ENCODE results near the gene VCX3A. TPM values are rescaled to one million over a fixed set of nuclear protein-coding genes. Genes with fewer than 3 reads are reported as not detected.
"Not testable (repeated sequence)": the region's sequence is repeated elsewhere in the genome, so short reads cannot be mapped to it uniquely, and the experiment has no call there.

Gene VCX3A
- total RNA-seq = not detected
- polyA plus RNA-seq = not detected
- not detected for total RNA-seq

DNA sequence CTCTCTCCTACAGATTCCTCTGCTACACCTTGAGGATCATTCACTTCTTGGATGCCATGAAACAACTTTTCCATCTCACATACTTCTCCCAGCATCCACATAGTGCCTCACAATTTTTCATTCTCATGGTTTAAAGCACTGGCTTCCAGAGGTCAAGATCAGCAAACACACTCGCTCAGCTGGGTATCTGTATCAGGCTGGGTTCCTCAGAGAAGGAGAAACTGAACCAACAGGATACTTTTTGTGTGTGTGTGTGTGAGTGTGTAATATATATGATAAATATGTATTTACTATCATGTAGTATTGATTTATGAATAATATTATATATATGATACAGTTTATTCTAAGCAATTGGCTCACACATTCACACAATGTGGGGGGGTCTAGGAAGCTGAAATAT, at the start of gene VCX3A:
TSS of gene VCX3A (minus strand) at position 101 of the 400 bp plus-strand sequence. CDS start 621 bp downstream, outside the sequence.
- H3K4me3 Mint-ChIP-seq = peak within 1 kb of the TSS in 1 of 10 donors; percentile 34
- CTCF ChIA-PET; H3K9me3 Mint-ChIP-seq; H3K27ac ChIP-seq (ENCODE audit: low read depth, low read length); H3K36me3 ChIP-seq (ENCODE audit: control insufficient read depth in 2 of 3, insufficient read depth in 3 of 3, low read length in 3 of 3); H3K4me1 Mint-ChIP-seq; H3K27me3 Mint-ChIP-seq; POLR2A ChIA-PET; H3K4me3 ChIP-seq (ENCODE audit: low read length); H3K27me3 ChIP-seq (ENCODE audit: control insufficient read depth in 2 of 2, insufficient read depth in 2 of 2, low read length in 2 of 2); H3K36me3 Mint-ChIP-seq; H3K27ac Mint-ChIP-seq; DNase-seq; H3K4me1 ChIP-seq (ENCODE audit: control insufficient read depth in 2 of 2, insufficient read depth in 2 of 2, low read length in 2 of 2); H3K9me3 ChIP-seq (ENCODE audit: control insufficient read depth in 2 of 3, low read length in 3 of 3); ATAC-seq; intact Hi-C loops (cut with micrococcal nuclease): not testable (repeated sequence)

- peaks cover 0 to 2% (median 0%) of the 10 kb centered on the region in 11 donors for H3K9me3 Mint-ChIP-seq
- ChIA-PET CTCF (no interaction called here), POLR2A (no interaction called here)
- DNase-seq = no peak
- no peaks in the 10 kb centered on the region for H3K4me1 ChIP-seq (ENCODE audit: control insufficient read depth in 2 of 2, insufficient read depth in 2 of 2, low read length in 2 of 2)
- H3K36me3 ChIP-seq (ENCODE audit: control insufficient read depth in 2 of 3, insufficient read depth in 3 of 3, low read length in 3 of 3) = no peaks in the 10 kb centered on the region
- H3K4me1 Mint-ChIP-seq = no peaks in the 10 kb centered on the region
- H3K27me3 Mint-ChIP-seq = no peaks in the 10 kb centered on the region
- ATAC-seq = no peak
- H3K27ac ChIP-seq (ENCODE audit: low read depth, low read length) = no peak overlapping the region
- intact Hi-C loops (cut with micrococcal nuclease) = no loop called here
- H3K27ac Mint-ChIP-seq = no peak overlapping the region
- no peaks in the 10 kb centered on the region for H3K36me3 Mint-ChIP-seq
- no peaks in the 10 kb centered on the region for H3K27me3 ChIP-seq (ENCODE audit: control insufficient read depth in 2 of 2, insufficient read depth in 2 of 2, low read length in 2 of 2)
- H3K4me3 Mint-ChIP-seq = no peak overlapping the region
- no peak overlapping the region for H3K4me3 ChIP-seq (ENCODE audit: low read length)
- no peaks in the 10 kb centered on the region for H3K9me3 ChIP-seq (ENCODE audit: control insufficient read depth in 2 of 3, low read length in 3 of 3)
Measured at GRCh38 chrX:6574762-6575161, 39.8 kb upstream of the VCX3A start.

DNA sequence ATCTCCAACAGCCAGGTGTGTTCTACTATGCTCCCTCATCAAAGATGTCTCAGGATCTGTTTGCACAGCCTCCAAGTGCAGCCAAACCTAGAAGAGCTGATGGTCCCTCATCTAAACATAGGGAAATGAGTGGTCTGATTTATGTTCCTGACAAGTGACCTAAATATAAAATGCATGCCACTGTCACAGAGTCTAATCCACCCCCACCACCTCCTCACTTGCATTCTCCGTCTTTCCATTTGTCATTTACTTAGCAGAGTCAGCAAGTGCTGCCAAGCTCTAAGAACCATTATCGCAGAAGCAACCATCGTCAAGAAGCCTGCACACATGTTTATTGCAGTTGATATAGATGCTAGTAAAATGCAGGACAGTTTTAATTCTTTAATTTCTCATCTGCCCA, 33.1 kb upstream of the VCX3A start:
- ATAC-seq (no peak), DNase-seq (no peak)
- CTCF ChIA-PET = no interaction called here
- H3K4me3 Mint-ChIP-seq = no peak overlapping the region
- H3K27ac ChIP-seq (ENCODE audit: low read depth, low read length) = no peak overlapping the region
- no peaks in the 10 kb centered on the region for H3K27me3 Mint-ChIP-seq
- intact Hi-C loops (cut with micrococcal nuclease) = no loop called here
- H3K36me3 Mint-ChIP-seq = no peaks in the 10 kb centered on the region
- H3K36me3 ChIP-seq (ENCODE audit: control insufficient read depth in 2 of 3, insufficient read depth in 3 of 3, low read length in 3 of 3) = no peaks in the 10 kb centered on the region
- POLR2A ChIA-PET = no interaction called here
- no peaks in the 10 kb centered on the region for H3K27me3 ChIP-seq (ENCODE audit: control insufficient read depth in 2 of 2, insufficient read depth in 2 of 2, low read length in 2 of 2)
- no peak overlapping the region for H3K4me3 ChIP-seq (ENCODE audit: low read length)
- no peaks in the 10 kb centered on the region for H3K4me1 ChIP-seq (ENCODE audit: control insufficient read depth in 2 of 2, insufficient read depth in 2 of 2, low read length in 2 of 2)
- no peaks in the 10 kb centered on the region for H3K4me1 Mint-ChIP-seq
- no peak overlapping the region for H3K27ac Mint-ChIP-seq
- peaks cover 0 to 2% (median 0%) of the 10 kb centered on the region in 11 donors for H3K9me3 Mint-ChIP-seq
- H3K9me3 ChIP-seq (ENCODE audit: control insufficient read depth in 2 of 3, low read length in 3 of 3) = no peaks in the 10 kb centered on the region

GRCh38 chrX:6558979-6559378, 24.1 kb upstream of the VCX3A start:
- Mint-ChIP-seq H3K4me3 (no peak overlapping the region), H3K4me1 (no peaks in the 10 kb centered on the region), H3K27me3 (no peaks in the 10 kb centered on the region), H3K9me3 (peaks cover 0 to 8% (median 3%) of the 10 kb centered on the region in 11 donors), H3K36me3 (peaks cover 0 to under 1% (median 0%) of the 10 kb centered on the region in 5 donors), H3K27ac (no peak overlapping the region)
- H3K36me3 ChIP-seq (ENCODE audit: control insufficient read depth in 2 of 3, insufficient read depth in 3 of 3, low read length in 3 of 3) = no peaks in the 10 kb centered on the region
- H3K27ac ChIP-seq (ENCODE audit: low read depth, low read length) = no peak overlapping the region
- no peaks in the 10 kb centered on the region for H3K9me3 ChIP-seq (ENCODE audit: control insufficient read depth in 2 of 3, low read length in 3 of 3)
- ATAC-seq = no peak
- CTCF ChIA-PET = no interaction called here
- intact Hi-C loops (cut with micrococcal nuclease) = no loop called here
- no peaks in the 10 kb centered on the region for H3K27me3 ChIP-seq (ENCODE audit: control insufficient read depth in 2 of 2, insufficient read depth in 2 of 2, low read length in 2 of 2)
- H3K4me1 ChIP-seq (ENCODE audit: control insufficient read depth in 2 of 2, insufficient read depth in 2 of 2, low read length in 2 of 2) = no peaks in the 10 kb centered on the region
- POLR2A ChIA-PET = no interaction called here
- H3K4me3 ChIP-seq (ENCODE audit: low read length) = no peak overlapping the region
- no peak for DNase-seq

DNA sequence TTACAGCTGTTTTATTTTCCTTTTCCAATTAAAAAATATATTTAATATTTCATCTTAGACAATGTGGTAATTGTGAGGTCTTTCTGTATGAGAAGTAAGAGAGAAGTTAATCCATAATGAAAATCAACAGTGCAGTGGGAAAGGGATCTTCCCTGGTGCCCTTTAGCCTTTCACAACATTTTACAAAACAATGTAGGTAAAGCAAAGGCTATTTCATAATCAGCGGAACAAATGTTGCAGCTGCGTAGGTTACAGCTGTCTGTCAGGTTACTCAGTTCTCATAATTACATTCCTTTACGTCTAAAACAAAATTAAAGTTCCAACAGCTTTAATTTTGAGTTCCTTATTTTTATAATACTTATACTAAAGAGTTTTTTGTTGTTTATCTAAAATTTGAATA, 22.8 kb upstream of the VCX3A start:
- H3K27ac Mint-ChIP-seq = no peak overlapping the region
- Histone ChIP-seq H3K9me3 (ENCODE audit: control insufficient read depth in 2 of 3, low read length in 3 of 3) (no peaks in the 10 kb centered on the region), H3K4me1 (ENCODE audit: control insufficient read depth in 2 of 2, insufficient read depth in 2 of 2, low read length in 2 of 2) (no peaks in the 10 kb centered on the region), H3K36me3 (ENCODE audit: control insufficient read depth in 2 of 3, insufficient read depth in 3 of 3, low read length in 3 of 3) (no peaks in the 10 kb centered on the region), H3K27ac (ENCODE audit: low read depth, low read length) (no peak overlapping the region), H3K27me3 (ENCODE audit: control insufficient read depth in 2 of 2, insufficient read depth in 2 of 2, low read length in 2 of 2) (no peaks in the 10 kb centered on the region), H3K4me3 (ENCODE audit: low read length) (no peak overlapping the region)
- ATAC-seq (no peak), DNase-seq (no peak)
- H3K27me3 Mint-ChIP-seq = peaks cover 0 to 1% (median 0%) of the 10 kb centered on the region in 5 donors
- H3K4me1 Mint-ChIP-seq = no peaks in the 10 kb centered on the region
- H3K9me3 Mint-ChIP-seq = peaks cover 0 to 15% (median 3%) of the 10 kb centered on the region in 11 donors
- CTCF ChIA-PET = no interaction called here
- intact Hi-C loops (cut with micrococcal nuclease) = no loop called here
- peaks cover 0 to 5% (median 0%) of the 10 kb centered on the region in 5 donors for H3K36me3 Mint-ChIP-seq
- POLR2A ChIA-PET = no interaction called here
- no peak overlapping the region for H3K4me3 Mint-ChIP-seq

- no peaks in the 10 kb centered on the region for H3K27me3 ChIP-seq (ENCODE audit: control insufficient read depth in 2 of 2, insufficient read depth in 2 of 2, low read length in 2 of 2)
- Mint-ChIP-seq H3K27me3 (peaks cover 0 to 5% (median 0%) of the 10 kb centered on the region in 5 donors), H3K4me1 (no peaks in the 10 kb centered on the region), H3K4me3 (no peak overlapping the region), H3K36me3 (peaks cover 0 to 5% (median 0%) of the 10 kb centered on the region in 5 donors), H3K9me3 (peaks cover 0 to 26% (median 4%) of the 10 kb centered on the region in 11 donors), H3K27ac (no peak overlapping the region)
- ATAC-seq = no peak
- H3K36me3 ChIP-seq (ENCODE audit: control insufficient read depth in 2 of 3, insufficient read depth in 3 of 3, low read length in 3 of 3) = no peaks in the 10 kb centered on the region
- POLR2A ChIA-PET = no interaction called here
- no peak overlapping the region for H3K27ac ChIP-seq (ENCODE audit: low read depth, low read length)
- no peaks in the 10 kb centered on the region for H3K4me1 ChIP-seq (ENCODE audit: control insufficient read depth in 2 of 2, insufficient read depth in 2 of 2, low read length in 2 of 2)
- CTCF ChIA-PET = no interaction called here
- intact Hi-C loops (cut with micrococcal nuclease) = no loop called here
- no peaks in the 10 kb centered on the region for H3K9me3 ChIP-seq (ENCODE audit: control insufficient read depth in 2 of 3, low read length in 3 of 3)
- no peak for DNase-seq
- no peak overlapping the region for H3K4me3 ChIP-seq (ENCODE audit: low read length)
Measured at GRCh38 chrX:6550999-6551398, 16.1 kb upstream of the VCX3A start.

- H3K4me1 Mint-ChIP-seq = peaks cover 0 to 12% (median 5%) of the 10 kb centered on the region in 7 donors
- no peak overlapping the region for H3K4me3 Mint-ChIP-seq
- DNase-seq (no peak), ATAC-seq (no peak)
- no peak overlapping the region for H3K4me3 ChIP-seq (ENCODE audit: low read length)
- no peaks in the 10 kb centered on the region for H3K4me1 ChIP-seq (ENCODE audit: control insufficient read depth in 2 of 2, insufficient read depth in 2 of 2, low read length in 2 of 2)
- no peaks in the 10 kb centered on the region for H3K36me3 ChIP-seq (ENCODE audit: control insufficient read depth in 2 of 3, insufficient read depth in 3 of 3, low read length in 3 of 3)
- H3K27ac Mint-ChIP-seq = no peak overlapping the region
- no peaks in the 10 kb centered on the region for H3K36me3 Mint-ChIP-seq
- intact Hi-C loops (cut with micrococcal nuclease) = no loop called here
- ChIA-PET CTCF (no interaction called here), POLR2A (no interaction called here)
- no peak overlapping the region for H3K27ac ChIP-seq (ENCODE audit: low read depth, low read length)
- H3K9me3 ChIP-seq (ENCODE audit: control insufficient read depth in 2 of 3, low read length in 3 of 3) = no peaks in the 10 kb centered on the region
- peaks cover 0 to 9% (median 2%) of the 10 kb centered on the region in 11 donors for H3K9me3 Mint-ChIP-seq
- no peaks in the 10 kb centered on the region for H3K27me3 ChIP-seq (ENCODE audit: control insufficient read depth in 2 of 2, insufficient read depth in 2 of 2, low read length in 2 of 2)
- no peaks in the 10 kb centered on the region for H3K27me3 Mint-ChIP-seq
Measured at GRCh38 chrX:6545712-6546111, 10.8 kb upstream of the VCX3A start.
